Panc1 (cell line): Measurements from ENCODE around the gene NCKAP5. TPM values are rescaled to one million over a fixed set of nuclear protein-coding genes. Genes with fewer than 3 reads are reported as not detected.

Experiments
- ATAC-seq: fragments of 200-7000 bp; cut with Tn5 transposase; 2 replicates; pipeline ENCODE4 v1.9.1; 2020; ENCODE audit warnings: mild to moderate bottlenecking, moderate library complexity
- BruUV-seq: library from RNA; stranded (reverse); fragments of 400-500 nt; replicated peaks from 2 replicates; lab custom pipeline; 2021; lab: Mats Ljungman, UMichigan
- CTCF ChIA-PET: fragments of 300-600 bp; sonication (Branson Sonifier 250); formaldehyde crosslinking; loops from one replicate; lab custom pipeline; 2022; ENCODE audit warnings: antibody characterized with exemption; lab: Charles Lee
- POLR2A ChIA-PET: fragments of 300-600 bp; sonication (Branson Sonifier 250); formaldehyde crosslinking; loops from one replicate; lab custom pipeline; 2022; ENCODE audit warnings: antibody characterized with exemption; lab: Charles Lee
- DNase-seq: peaks from one replicate; pipeline ENCODE4 v3.0.0-alpha.2; 2010; ENCODE audit warnings: low read depth, low spot score
- H3K27ac ChIP-seq: 2 replicates; pipeline ENCODE4 v1.5.1; 2011; ENCODE audit warnings: mild to moderate bottlenecking, low read length, inconsistent platforms
- H3K27me3 ChIP-seq: fragments of 200-500 bp; sonication (Bioruptor generic); 2 replicates; pipeline ENCODE4 v1.6.0; 2014; ENCODE audit warnings: low read length, inconsistent platforms; ENCODE audit not compliant: control insufficient read depth, insufficient read depth
- H3K36me3 ChIP-seq: fragments of 200-500 bp; sonication (Bioruptor generic); 2 replicates; pipeline ENCODE4 v1.5.1; 2014; ENCODE audit warnings: inconsistent platforms, mild to moderate bottlenecking, low read length, moderate library complexity; ENCODE audit not compliant: control insufficient read depth, insufficient read depth
- H3K4me1 ChIP-seq: 2 replicates; pipeline ENCODE4 v1.5.1; 2011; ENCODE audit warnings: inconsistent platforms, mild to moderate bottlenecking, low read length, moderate library complexity; ENCODE audit not compliant: control insufficient read depth, insufficient read depth
- H3K4me3 ChIP-seq, 2 experiments: 2 replicates each; pipeline ENCODE4 v1.5.1; 2011 to 2012; ENCODE audit warnings: low read depth in 2 of 2, low read length in 2 of 2, mild to moderate bottlenecking in 2 of 2, inconsistent platforms in 1 of 2, moderate library complexity in 1 of 2
- H3K9me3 ChIP-seq: fragments of 200-500 bp; sonication (Bioruptor generic); 2 replicates; pipeline ENCODE4 v1.5.1; 2014; ENCODE audit warnings: low read depth, mild to moderate bottlenecking, inconsistent platforms, low read length, moderate library complexity; ENCODE audit not compliant: control insufficient read depth, insufficient read depth
- POLR2AphosphoS5 ChIP-seq: IDR thresholded peaks from 2 replicates; pipeline ENCODE4 v1.6.1; 2012; ENCODE audit warnings: mild to moderate bottlenecking, low read depth, low read length, moderate library complexity
- SIN3A ChIP-seq: IDR thresholded peaks from 2 replicates; pipeline ENCODE4 v1.6.1; 2012; ENCODE audit warnings: low read depth, mild to moderate bottlenecking, low read length, moderate library complexity, borderline replicate concordance; ENCODE audit not compliant: insufficient read depth
- TCF7L2 ChIP-seq: IDR thresholded peaks from 2 replicates; pipeline ENCODE4 v1.6.1; 2011; ENCODE audit warnings: mild to moderate bottlenecking, low read depth, low read length, inconsistent platforms
- in situ Hi-C: cut with HindIII; loops from 2 replicates; pipeline ENCODE4 v1.10.0; 2016; ENCODE audit warnings: low sequenced_read_pairs, low pct_unique_long_range_greater_than_20kb
- intact Hi-C: fragments of 100-400 bp; cut with micrococcal nuclease; formaldehyde crosslinking; loops from one replicate; pipeline ENCODE4 v1.10.0; 2022; ENCODE audit not compliant: unreplicated experiment
- total RNA-seq: library from RNA; stranded (reverse); gene quantifications from one replicate; pipeline ENCODE4 v1.2.1, GENCODE V29; 2021; ENCODE audit not compliant: unreplicated experiment
- TF ChIP-seq, protein P1 (sequence below): fragments of 450-650 bp; IDR thresholded peaks from 2 replicates; pipeline ENCODE4 v1.5.1; 2017; ENCODE audit warnings: mild to moderate bottlenecking
- TF ChIP-seq, protein P2 (sequence below), 2 experiments: IDR thresholded peaks; 2 replicates each; pipeline ENCODE4 v1.6.1; 2011 to 2012; ENCODE audit warnings: low read depth in 2 of 2, control low read depth in 1 of 2, low read length in 1 of 2, mild to moderate bottlenecking in 1 of 2, moderate library complexity in 1 of 2; ENCODE audit not compliant: insufficient read depth in 1 of 2

Gene NCKAP5
- total RNA-seq, 1 experiment from 2014 or later: 0.10 TPM

DNA sequence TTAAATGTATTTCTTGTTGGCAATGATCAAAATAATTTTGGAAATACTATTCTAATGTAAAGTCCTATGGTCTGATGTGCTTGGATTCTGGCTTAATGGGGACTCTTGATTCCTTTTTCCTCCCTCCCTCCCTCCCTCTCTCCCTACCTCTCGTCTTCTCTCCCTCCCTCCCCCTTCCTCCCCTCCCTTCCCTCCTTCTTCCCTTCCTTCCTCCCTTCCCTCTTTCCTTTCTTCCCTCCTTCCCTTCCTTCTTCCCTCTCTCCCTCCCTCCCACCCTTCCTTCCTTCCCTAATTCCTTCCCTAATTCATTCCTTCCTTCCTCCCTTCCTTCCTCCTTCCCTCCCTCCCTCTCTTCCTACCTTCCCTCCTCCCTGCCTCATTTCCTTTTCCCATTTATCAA, 19.9 kb upstream of the NCKAP5 start:
- in situ Hi-C loops (no loop called here), intact Hi-C loops (no loop called here)
- no peak overlapping the region for H3K27ac ChIP-seq

DNA sequence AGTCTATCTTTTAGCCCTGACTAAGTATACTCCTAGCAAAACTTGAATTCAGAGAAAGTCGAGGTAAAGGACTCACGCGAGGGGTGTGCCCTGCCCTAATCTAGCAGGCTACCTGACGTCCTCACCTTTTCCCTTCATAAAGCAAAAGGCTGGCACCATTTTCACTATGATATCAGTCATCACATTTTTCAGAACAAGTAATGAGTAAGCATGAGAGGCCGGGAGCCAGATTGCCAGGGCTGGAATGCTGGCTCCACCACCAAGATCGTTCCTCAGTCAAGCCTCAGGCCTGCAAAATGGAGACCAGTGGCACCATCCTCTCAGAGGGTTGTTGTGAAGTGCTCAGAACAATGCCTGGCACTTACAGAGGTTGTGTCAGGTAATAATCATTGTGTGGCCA, 18.7 kb upstream of the NCKAP5 start:
- POLR2A ChIA-PET: no interaction called here
- H3K4me1 ChIP-seq: no peaks in the 10 kb centered on the region
- in situ Hi-C loops (no loop called here), intact Hi-C loops (no loop called here)
- H3K9me3 ChIP-seq: no peaks in the 10 kb centered on the region
- CTCF ChIA-PET: no interaction called here
- DNase-seq: no peak
- BruUV-seq: no TSS peak
- no peaks in the 10 kb centered on the region for H3K36me3 ChIP-seq
- TF ChIP-seq, protein P1, sequence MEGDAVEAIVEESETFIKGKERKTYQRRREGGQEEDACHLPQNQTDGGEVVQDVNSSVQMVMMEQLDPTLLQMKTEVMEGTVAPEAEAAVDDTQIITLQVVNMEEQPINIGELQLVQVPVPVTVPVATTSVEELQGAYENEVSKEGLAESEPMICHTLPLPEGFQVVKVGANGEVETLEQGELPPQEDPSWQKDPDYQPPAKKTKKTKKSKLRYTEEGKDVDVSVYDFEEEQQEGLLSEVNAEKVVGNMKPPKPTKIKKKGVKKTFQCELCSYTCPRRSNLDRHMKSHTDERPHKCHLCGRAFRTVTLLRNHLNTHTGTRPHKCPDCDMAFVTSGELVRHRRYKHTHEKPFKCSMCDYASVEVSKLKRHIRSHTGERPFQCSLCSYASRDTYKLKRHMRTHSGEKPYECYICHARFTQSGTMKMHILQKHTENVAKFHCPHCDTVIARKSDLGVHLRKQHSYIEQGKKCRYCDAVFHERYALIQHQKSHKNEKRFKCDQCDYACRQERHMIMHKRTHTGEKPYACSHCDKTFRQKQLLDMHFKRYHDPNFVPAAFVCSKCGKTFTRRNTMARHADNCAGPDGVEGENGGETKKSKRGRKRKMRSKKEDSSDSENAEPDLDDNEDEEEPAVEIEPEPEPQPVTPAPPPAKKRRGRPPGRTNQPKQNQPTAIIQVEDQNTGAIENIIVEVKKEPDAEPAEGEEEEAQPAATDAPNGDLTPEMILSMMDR: no peak
- TF ChIP-seq SIN3A: no peak
- TF ChIP-seq, protein P2, sequence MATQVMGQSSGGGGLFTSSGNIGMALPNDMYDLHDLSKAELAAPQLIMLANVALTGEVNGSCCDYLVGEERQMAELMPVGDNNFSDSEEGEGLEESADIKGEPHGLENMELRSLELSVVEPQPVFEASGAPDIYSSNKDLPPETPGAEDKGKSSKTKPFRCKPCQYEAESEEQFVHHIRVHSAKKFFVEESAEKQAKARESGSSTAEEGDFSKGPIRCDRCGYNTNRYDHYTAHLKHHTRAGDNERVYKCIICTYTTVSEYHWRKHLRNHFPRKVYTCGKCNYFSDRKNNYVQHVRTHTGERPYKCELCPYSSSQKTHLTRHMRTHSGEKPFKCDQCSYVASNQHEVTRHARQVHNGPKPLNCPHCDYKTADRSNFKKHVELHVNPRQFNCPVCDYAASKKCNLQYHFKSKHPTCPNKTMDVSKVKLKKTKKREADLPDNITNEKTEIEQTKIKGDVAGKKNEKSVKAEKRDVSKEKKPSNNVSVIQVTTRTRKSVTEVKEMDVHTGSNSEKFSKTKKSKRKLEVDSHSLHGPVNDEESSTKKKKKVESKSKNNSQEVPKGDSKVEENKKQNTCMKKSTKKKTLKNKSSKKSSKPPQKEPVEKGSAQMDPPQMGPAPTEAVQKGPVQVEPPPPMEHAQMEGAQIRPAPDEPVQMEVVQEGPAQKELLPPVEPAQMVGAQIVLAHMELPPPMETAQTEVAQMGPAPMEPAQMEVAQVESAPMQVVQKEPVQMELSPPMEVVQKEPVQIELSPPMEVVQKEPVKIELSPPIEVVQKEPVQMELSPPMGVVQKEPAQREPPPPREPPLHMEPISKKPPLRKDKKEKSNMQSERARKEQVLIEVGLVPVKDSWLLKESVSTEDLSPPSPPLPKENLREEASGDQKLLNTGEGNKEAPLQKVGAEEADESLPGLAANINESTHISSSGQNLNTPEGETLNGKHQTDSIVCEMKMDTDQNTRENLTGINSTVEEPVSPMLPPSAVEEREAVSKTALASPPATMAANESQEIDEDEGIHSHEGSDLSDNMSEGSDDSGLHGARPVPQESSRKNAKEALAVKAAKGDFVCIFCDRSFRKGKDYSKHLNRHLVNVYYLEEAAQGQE (IDR thresholded peaks at IDR 0.05; ENCODE audit: insufficient read depth in 1 of 2, low read depth in 2 of 2, low read length in 1 of 2): no peak
- TF ChIP-seq TCF7L2: no peak
- TF ChIP-seq POLR2AphosphoS5: no peak
- H3K4me3 ChIP-seq: no peak overlapping the region
- H3K27ac ChIP-seq: no peak overlapping the region
- H3K27me3 ChIP-seq: no peaks in the 10 kb centered on the region
- ATAC-seq: no peak

More for the DNA sequence above, 19.9 kb upstream of the NCKAP5 start:
- Histone ChIP-seq H3K27me3 (no peaks in the 10 kb centered on the region), H3K9me3 (no peaks in the 10 kb centered on the region), H3K4me3 (no peak overlapping the region), H3K36me3 (no peaks in the 10 kb centered on the region), H3K4me1 (no peaks in the 10 kb centered on the region)
- BruUV-seq: no TSS peak
- no peak for DNase-seq
- TF ChIP-seq, protein P1: no peak
- TF ChIP-seq POLR2AphosphoS5 (no peak), SIN3A (no peak), TCF7L2 (no peak)
- TF ChIP-seq, protein P2 (IDR thresholded peaks at IDR 0.05; ENCODE audit: insufficient read depth in 1 of 2, low read depth in 2 of 2, low read length in 1 of 2): no peak
- CTCF ChIA-PET: no interaction called here
- POLR2A ChIA-PET: no interaction called here
- no peak for ATAC-seq
